ENCODE results near the gene LACRT. TPM values are rescaled to one million over a fixed set of nuclear protein-coding genes. Genes with fewer than 3 reads are reported as not detected.
"Not testable (repeated sequence)": the region's sequence is repeated elsewhere in the genome, so short reads cannot be mapped to it uniquely, and the experiment has no call there.

LACRT gene, protein sequence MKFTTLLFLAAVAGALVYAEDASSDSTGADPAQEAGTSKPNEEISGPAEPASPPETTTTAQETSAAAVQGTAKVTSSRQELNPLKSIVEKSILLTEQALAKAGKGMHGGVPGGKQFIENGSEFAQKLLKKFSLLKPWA
- polyA plus RNA-seq (ENCODE audit: insufficient read length in 12 of 12) = not detected
- long read RNA-seq, donor 1 = 0 reads
- long read RNA-seq, donor 2 = 0 reads
- long read RNA-seq, donor 3 = 0 reads
- long read RNA-seq, donor 4 = 0 reads
- long read RNA-seq, donor 5 = 0 reads
- long read RNA-seq, donor 6 = 0 reads
- long read RNA-seq, donor 7 = 0 reads
- long read RNA-seq, donor 8 = 0 reads
- long read RNA-seq, donor 9 = 0 reads
- long read RNA-seq, donor 10 = 0 reads
- long read RNA-seq, donor 11 = 0 reads

DNA sequence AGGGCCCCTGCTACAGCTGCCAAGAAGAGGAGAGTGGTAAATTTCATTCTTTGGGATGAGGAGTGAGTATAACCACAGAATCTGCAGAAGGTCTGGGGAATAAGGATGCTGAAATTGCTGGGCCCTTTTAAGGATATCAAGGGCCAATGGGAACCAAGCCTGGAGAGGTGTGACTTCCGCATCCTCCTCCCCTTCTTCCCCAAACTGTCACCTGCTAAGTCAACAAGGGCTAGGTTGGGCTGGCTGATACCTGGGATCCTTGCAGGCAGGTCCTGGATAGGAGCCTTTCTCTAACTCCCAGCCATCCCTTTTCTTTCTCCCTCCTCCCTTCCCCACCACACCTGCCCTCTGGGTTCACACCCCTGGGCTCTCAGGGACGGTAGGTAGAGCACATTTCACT is at the start of gene LACRT:
TSS of gene LACRT (minus strand) at position 101 of the 400 bp plus-strand sequence. CDS start at position 47, 54 bp downstream.
- no peak for DNase-seq

GRCh38 chr12:54683398-54683797 is 48.7 kb upstream of the LACRT start:
- no peak for DNase-seq

DNA sequence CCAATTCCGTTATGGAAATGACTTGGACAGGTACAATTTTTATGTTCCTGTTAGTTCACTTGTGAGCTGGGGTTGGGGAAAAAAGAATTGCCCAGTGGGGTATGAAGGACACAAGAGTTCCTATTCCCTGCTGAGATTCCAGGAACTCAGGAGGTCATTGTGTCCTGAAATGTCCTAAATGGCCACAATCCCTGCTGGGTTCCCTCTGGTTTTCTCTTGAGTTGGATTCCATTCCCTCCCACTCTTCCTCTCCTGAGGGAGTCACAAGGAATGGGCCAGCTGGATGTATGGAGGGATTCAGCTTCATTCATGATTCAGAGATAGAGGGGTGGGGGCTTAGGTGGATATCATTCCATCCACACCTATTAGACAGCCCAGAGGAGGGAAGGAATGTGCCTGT is 48.0 kb upstream of the LACRT start:
- no peak for DNase-seq

- DNase-seq = no peak
These were observed 45.7 kb upstream of the LACRT start for GRCh38 chr12:54680374-54680773.

DNA sequence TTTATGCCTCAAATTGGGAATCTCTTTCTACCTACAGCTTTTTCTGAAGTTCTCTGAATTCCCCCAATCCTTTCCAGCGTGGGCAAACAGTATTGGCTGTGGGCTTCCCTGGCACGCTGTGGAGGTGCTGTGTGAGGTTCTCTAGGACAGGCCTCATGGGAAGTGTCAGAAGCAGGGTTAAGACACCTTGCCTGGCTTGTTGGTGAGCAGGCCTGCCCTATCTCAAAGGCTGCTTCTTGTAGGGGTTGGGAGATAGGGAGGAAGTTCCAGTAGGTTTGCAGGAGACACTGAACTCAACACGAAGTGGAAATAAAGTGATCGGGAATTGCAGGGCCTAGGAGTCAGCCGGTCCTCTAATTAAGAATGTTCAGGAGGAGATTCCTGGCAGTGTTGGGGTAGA is 43.4 kb upstream of the LACRT start:
- DNase-seq = no peak

GRCh38 chr12:54667945-54668344 is 33.2 kb upstream of the LACRT start:
- DNase-seq = no peak

DNA sequence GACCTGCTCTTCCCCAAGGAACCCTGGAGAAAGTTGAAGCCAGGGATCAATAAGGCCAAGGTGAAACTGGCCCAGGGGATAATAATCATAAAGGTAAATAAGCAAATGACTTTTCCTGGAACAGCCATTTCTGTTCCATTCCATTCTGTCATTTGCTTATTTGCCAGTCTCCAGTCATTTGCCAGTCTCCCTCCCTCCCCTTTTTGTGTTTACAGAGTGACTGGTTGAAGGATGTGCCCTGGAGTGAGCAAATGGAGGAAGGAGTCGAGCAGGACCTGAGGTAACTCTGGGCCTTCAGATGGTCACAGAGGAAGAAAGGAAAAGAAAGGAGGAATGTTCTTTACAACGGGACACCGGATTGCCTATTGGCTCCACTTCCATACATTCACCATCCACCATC is 31.3 kb upstream of the LACRT start:
- DNase-seq = no peak

- DNase-seq = not testable (repeated sequence)
These were observed 30.4 kb upstream of the LACRT start for GRCh38 chr12:54665022-54665635.

- no peak for DNase-seq
These were observed 28.9 kb upstream of the LACRT start for GRCh38 chr12:54663603-54664002.

GRCh38 chr12:54662026-54662425 is 27.3 kb upstream of the LACRT start:
- no peak for DNase-seq

GRCh38 chr12:54661048-54661447 is 26.4 kb upstream of the LACRT start:
- no peak for DNase-seq

- DNase-seq = no peak
These were observed 25.7 kb upstream of the LACRT start for GRCh38 chr12:54660320-54660962.

GRCh38 chr12:54658306-54659264 is 23.9 kb upstream of the LACRT start:
- peak; percentile 10 for DNase-seq

DNA sequence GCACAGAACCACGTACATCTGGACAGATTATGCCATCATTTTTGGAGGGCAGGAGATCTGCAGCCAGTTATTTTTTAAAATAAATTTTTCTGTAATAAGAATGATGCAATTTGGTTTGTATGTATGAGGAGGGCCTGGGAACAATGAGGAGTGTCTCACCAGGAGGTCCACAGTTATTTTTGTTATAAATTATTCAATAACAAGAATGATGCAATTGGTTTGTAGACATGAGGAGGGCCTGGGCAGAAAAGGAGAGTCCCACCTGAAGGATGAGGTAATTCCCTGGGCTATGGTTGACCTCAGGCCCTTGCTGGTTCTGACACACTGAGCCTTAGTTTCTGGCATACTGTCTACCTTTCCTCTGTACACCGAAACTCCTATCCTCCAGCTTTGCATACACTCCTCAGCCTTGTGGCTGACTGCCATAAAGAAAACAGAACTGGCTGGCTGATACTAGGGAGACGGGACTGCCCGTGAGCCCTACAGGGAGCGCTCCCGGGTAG is 22.5 kb upstream of the LACRT start:
- no peak for DNase-seq

- DNase-seq = no peak
These were observed 20.2 kb upstream of the LACRT start for GRCh38 chr12:54654926-54655325.

DNA sequence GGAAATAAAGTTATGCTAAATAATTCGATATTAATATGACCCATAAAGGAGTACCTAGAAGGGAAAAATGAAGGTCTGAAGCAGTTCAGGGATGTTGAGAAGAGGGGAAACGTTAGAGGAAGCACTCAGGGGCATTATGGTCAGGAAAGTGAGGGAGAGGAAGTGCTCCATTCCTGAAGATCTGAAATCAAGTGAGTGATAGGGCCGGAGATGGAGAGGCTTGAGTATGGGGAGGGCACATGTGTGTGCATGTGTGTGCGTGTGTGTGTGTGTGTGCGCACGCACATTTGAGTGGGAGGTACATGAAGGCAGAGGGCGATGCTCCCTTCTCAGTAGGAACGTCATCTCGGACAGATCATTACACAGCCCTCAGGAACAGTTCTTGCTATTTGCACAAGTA is 18.3 kb upstream of the LACRT start:
- DNase-seq = no peak

- no peak for DNase-seq
These were observed 16.2 kb upstream of the LACRT start for GRCh38 chr12:54650889-54651288.

DNA sequence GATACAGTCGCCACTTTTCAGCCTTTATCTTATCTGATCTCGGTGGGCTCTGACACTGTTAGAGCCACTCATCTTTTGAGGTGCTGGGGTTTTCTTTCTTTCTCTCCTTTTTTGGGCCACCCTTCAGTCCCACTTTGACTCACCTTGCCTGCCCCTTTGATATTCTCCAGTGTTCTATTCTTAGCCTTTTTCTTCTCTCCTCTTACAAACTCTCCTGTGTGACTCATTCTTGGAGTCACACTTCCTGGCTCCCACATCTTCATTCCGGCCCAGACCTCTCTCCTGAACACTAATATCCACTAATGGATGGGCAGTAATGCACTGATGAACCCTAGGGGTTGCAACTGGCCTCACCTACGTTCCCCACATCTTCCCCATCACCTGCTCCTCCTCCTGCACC is 15.7 kb upstream of the LACRT start:
- DNase-seq = no peak

- DNase-seq = no peak
These were observed 15.1 kb upstream of the LACRT start for GRCh38 chr12:54649825-54650224.

DNA sequence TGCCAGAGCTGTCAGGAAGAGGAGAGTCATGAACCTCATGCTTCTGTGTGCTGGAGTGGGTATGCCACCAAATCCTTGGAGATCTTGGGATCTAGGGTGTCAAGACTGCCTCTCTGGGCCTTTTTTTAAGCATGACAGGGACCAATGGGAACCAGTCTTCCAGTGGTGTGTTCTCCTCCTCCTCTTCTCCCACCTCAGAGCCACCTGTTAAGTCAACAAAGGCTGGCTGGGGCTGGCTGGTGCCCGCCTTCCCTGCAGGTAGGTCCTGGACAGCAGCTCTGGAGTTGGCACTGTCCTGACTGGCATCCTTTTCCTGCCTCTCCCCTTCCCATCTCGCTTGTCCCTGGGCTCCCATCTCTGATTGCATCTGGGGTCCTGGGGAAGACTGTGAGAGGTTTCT is 13.6 kb upstream of the LACRT start, which contains the start of gene DCD:
TSS of gene DCD (minus strand) at position 101 of the 400 bp plus-strand sequence. CDS start at position 39, 62 bp downstream.
- no peak for DNase-seq

DNA sequence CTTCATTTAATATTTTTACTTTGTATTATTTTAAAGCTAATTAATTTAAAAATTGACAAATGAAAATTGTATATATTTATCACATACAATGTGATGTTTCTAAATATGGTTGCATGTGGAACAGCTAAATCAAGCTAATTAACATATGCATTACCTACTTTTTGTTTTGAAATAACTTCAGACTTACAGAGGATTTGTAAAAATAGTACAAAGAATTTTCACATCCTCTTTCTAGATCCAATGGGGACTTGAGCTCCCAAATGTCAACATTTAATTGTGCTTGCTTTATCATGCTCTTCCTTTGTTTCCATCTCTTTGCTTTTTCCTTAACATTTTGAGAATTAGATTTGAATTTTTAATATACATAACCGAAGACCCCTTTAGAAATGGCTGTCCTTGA is 6.9 kb upstream of the LACRT start:
- no peak for DNase-seq

DNA sequence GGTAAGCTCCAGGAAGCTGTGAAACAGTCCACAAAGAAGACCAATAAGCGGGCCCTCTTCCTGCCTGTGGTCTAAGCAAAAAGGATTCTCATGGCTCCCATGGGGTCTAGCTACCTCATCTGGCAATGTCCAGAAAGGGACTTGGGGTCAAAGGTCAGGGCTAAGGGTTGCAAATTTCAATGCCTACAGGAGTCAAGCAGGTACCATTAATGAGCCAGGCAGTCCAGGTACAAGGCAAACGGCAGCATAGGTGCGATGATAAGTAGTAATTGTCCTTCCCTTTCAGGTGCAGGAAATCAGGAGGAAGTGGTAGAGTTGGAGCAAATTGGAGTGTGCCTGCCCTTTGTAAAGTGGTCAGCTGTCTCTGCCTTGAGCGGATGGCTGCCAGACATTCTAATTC is 6.4 kb upstream of the LACRT start:
- DNase-seq = no peak
